ENCODE results near the gene CDC14A.
"Not testable (repeated sequence)": the region's sequence is repeated elsewhere in the genome, so short reads cannot be mapped to it uniquely, and the experiment has no call there.

Gene CDC14A

DNA sequence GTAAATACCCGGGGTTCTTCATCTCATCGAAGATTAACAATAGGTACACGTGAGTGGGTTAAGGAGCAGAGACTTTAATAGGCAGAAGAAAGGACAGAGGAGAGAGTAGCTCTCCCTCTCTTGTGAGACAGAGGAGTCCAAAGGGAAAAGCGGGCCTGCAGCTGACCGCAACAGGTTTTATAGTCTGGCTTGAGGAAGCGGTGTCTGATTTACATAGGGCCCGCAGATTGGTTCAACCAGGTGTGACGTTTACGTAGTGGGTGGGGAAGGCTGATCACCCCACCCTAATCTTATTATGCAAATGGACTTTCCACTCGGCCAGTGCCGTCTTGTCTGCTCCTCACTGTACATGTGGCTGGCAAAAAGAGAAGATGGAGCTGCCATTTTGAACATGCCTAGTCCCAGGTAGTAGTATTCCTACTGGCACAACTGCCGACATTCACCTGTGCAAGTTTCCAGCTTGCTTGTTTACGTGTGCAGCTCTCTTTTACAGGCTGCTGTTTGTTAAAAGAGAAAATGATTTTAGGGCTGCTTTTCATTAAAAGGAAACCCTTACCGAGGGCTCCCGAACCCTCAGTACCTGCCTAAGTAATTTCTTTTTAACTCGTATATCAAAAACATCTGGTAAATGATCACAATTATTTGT, 10.6 kb downstream of the CDC14A start:
- DNase-seq (ENCODE audit: low read depth), result no peak

- DNase-seq (ENCODE audit: low read depth), result no peak
These were observed 11.5 kb downstream of the CDC14A start for GRCh38 chr1:100363831-100364230.

DNA sequence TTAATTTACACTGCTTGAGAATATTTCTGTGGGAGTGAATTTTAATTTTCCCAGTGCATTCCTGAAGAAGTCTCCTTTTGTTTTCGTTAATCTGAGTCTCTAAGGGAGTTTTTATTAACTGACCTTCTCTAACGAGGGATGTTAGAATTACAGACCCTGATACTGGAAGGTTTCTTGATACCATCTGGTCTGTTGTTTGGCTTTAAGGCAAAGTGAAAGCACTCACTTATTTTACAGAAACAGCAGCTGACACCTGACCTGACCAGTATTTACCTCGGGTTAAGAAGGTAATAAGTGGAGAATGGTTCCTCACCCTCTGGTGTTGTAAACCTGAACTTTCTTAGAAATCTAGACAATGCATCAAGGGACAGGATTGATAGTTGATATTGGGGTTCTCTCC, 12.4 kb downstream of the CDC14A start:
- no peak for DNase-seq (ENCODE audit: low read depth)

GRCh38 chr1:100366209-100366525, 13.9 kb downstream of the CDC14A start:
- no peak for DNase-seq (ENCODE audit: low read depth)

DNA sequence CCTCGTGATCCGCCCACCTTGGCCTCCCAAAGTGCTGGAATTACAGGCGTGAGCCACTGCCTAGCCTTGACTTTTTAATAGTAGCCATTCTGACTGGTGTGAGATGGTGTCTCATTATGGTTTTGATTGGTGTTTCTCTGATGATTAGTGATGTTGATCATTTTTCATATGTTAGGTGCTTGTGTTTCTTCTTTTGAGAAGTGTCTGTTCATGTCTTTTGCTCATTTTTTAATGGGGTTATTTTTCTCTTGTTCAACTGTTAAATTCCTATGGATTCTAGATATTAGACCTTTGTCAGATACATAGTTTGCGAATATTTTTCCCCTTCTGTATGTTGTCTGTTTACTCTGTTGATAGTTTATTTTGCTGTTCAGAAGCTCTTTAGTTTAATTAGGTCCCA, 17.0 kb downstream of the CDC14A start:
- not testable (repeated sequence) for DNase-seq (ENCODE audit: low read depth)

- DNase-seq (ENCODE audit: low read depth), result not testable (repeated sequence)
These were observed 21.6 kb downstream of the CDC14A start for GRCh38 chr1:100373953-100374352.

GRCh38 chr1:100376890-100377289, 24.6 kb downstream of the CDC14A start:
- not testable (repeated sequence) for DNase-seq (ENCODE audit: low read depth)

DNA sequence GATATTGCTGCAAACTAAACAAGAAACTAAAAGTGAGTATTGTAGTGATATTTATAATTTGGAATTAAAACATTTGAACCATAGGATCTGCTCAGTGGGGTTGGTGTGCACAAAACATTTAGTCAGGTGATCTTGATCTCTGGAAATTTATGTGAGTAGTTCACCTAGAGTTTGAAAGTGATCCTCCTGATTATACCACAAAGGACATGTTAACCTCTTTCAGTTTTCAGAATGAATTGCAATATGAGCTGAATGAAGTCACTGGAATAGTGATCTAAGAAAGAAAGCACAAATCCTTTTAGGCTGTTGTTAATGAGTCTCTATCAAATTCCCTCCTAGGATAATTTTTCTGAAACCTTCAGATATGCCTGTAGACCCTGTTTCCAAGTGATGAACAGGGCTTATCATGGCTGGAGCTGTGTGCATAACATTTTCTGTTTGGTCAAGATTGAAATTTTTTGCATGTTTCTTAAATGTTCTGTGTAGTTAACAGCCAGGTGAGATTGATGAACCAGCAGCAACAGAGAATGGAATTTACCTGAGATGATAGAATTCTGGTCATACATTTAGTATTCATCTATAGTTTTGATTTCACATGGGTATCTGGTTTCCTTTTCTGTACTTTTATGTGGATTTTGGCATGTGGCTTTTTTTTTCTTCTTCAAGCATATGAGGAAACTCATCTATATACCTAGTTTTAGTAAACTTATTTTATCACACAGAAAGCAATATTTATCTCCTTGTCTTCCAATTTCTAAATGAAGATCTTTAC, 25.5 kb downstream of the CDC14A start:
- DNase-seq (ENCODE audit: low read depth), result no peak

DNA sequence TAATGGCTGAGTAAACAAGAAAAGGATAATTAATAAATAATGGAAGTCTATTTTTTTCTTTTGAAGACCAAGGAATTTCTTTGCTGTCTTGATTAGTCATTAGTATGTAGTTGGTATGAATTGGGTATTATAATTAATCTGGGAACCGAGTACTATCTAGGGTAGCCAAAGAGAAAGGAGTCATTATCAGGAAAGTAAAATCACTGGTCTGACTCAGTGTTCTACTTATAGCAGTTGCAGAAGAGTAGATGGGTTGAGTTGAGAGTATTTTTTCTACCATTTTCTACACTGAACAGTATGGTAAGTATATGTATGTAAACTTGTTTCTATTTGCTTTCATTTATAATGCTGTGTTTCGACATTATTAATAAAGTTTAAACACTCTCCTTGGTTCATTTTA, 26.6 kb downstream of the CDC14A start:
- DNase-seq (ENCODE audit: low read depth), result no peak

GRCh38 chr1:100380635-100381034, 28.3 kb downstream of the CDC14A start:
- DNase-seq (ENCODE audit: low read depth), result no peak

- no peak for DNase-seq (ENCODE audit: low read depth)
These were observed 30.4 kb downstream of the CDC14A start for GRCh38 chr1:100382657-100383056.

GRCh38 chr1:100383743-100384405, 31.6 kb downstream of the CDC14A start:
- DNase-seq (ENCODE audit: low read depth), result no peak

DNA sequence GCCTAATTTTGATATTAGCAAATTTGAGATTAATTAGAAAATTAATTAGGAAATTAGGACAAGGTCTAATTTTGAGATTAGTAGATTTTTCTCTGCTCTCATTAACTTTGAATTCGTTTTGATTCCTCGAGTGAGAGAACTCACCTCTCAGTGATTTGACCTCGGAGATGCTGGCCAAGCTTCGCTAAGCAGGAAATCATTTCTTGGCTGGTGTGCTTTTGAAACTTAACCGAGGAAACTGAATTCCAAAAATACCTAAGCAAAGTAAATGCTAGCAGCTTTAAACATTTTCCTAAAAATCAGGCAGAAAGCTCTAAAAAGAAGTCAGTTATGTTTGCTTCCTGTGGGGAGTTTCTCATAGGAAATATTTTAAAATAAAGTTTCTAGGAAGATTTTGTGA, 34.9 kb downstream of the CDC14A start:
- DNase-seq (ENCODE audit: low read depth), result no peak

DNA sequence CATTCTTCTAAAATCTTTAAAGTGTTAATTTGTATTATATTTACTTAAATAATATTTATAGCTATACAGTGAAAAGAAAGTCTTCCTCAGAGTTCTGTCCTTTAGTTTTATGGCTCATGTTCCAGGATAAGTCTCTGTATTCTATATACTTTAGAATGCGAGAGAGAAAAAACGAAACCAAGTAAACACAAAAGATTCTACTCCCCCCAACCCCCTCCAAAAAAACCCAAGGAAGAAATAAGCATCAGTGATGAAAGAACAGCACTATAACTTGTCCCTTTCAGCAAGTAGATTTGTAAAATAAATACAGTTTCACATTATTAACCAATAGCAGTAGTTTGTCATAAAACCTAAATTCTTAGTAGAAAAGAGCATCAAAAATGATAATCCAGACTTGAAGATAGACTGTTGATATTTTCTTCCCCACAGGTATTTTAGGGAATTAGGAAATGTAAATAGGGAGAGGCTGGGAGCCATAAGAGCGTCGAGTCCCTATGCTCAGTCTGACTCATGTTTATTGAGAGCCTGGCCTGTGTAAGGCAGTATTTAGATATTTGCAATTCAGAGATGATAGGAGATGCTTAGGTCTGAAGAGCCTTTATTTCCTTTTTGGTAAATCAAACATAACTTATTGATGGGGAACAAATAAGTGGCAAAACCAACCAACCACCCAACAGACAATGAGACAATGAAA, 35.5 kb downstream of the CDC14A start:
- DNase-seq (ENCODE audit: low read depth), result no peak

DNA sequence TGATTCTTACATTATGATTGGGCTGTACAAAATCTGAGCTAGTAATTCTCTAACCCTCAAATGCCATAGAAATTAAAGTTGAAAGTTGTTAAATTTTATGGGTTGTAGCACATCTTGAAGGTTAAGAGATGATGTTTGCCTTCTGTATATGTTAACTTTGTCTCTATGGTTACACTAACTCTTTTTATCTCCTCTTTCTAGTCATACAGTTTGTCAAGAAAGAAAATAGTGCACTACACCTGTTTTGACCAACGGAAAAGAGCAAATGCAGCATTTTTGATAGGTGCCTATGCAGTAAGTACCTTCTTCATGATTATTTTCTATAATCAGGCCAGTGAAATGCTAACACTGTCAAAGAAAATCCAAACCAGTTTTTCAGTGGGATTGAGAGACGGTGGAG, 38.2 kb downstream of the CDC14A start:
- no peak for DNase-seq (ENCODE audit: low read depth)

- DNase-seq (ENCODE audit: low read depth), result no peak
These were observed 39.4 kb downstream of the CDC14A start for GRCh38 chr1:100391675-100392074.

- no peak for DNase-seq (ENCODE audit: low read depth)
These were observed 40.5 kb downstream of the CDC14A start for GRCh38 chr1:100392756-100393155.

DNA sequence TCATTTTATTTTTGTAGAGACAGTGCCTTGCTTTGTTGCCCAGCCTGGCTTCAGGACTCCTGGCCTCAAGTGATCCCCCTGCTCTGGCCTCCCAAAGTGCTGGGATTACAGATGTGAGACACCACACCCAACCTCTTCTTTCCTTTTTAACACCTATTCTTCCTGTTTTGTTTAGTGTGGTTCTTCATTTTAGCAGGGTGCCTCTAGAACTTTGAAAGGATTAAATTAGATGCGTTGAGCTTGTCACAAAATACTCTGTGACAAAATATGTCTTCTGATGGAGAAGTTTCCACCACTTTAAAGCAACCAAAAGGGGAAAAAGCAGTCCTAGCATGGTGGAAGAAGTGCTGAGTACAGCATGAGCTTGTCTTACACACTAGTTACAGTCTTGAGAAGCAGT, 42.0 kb downstream of the CDC14A start:
- DNase-seq (ENCODE audit: low read depth), result no peak

DNA sequence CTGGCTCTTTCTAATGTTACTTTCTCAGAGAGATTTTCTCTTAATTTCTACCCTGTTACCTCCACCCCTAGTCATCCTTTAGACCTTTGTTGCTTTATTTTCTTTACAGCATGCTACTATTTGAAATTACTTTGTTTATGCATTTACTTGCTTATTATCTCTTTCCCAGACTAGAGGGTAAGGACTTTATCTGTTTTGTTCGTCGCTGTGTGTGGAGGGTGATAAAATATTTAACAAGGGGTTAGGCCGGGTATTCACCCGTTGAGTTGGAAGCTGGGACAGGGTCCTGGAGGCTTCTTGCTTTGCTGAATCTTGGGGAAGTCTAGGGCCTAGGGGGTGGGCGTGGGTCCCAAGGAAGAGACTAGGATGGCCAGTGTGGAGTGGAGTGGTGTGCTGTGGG, 43.6 kb downstream of the CDC14A start:
- DNase-seq (ENCODE audit: low read depth), result no peak

- DNase-seq (ENCODE audit: low read depth), result no peak
These were observed 44.3 kb downstream of the CDC14A start for GRCh38 chr1:100396651-100397050.

GRCh38 chr1:100397681-100398080, 45.4 kb downstream of the CDC14A start:
- no peak for DNase-seq (ENCODE audit: low read depth)

- DNase-seq (ENCODE audit: low read depth), result no peak
These were observed 46.3 kb downstream of the CDC14A start for GRCh38 chr1:100398648-100399047.

- DNase-seq (ENCODE audit: low read depth), result no peak
These were observed 48.1 kb downstream of the CDC14A start for GRCh38 chr1:100400404-100400803.

All from non-pigmented ciliary epithelial cell (primary cell).